Pancreas (tissue), 10 donors: Measurements from ENCODE around the gene KCNK10. TPM values are rescaled to one million over a fixed set of nuclear protein-coding genes. Genes with fewer than 3 reads are reported as not detected.

Experiments
- ATAC-seq, 4 donors: fragments of 200-7000 bp; cut with Tn5 transposase; one replicate each; pipeline versions ENCODE4 v1.8.0 to v1.9.1; 2020; ENCODE audit warnings: mild to moderate bottlenecking in 4 of 4, moderate library complexity in 4 of 4
- DNase-seq, 6 donors: peaks; one replicate each; pipeline ENCODE4 v3.0.0-alpha.2; 2020
- FAIRE-seq: peaks from 2 replicates; lab custom pipeline; 2012; peaks lifted over from hg19 to GRCh38; lab: Jason Lieb, UNC
- H3K27ac ChIP-seq, 4 donors: fragments of 200-600 bp; sonication (generic); 1 replicate in 3 of 4; 2 replicates in 1 of 4; pipeline versions ENCODE4 v1.5.0 to v1.8.0; 2020
- H3K27me3 ChIP-seq, 4 donors: fragments of 200-600 bp; one replicate each; pipeline ENCODE4 v1.8.0; 2021
- H3K36me3 ChIP-seq, 3 donors: fragments of 200-600 bp; sonication (generic) in 1 of 3; one replicate each; pipeline versions ENCODE4 v1.5.0 to v1.8.0; 2020 to 2021
- H3K4me1 ChIP-seq, 3 donors: fragments of 200-600 bp; one replicate each; pipeline ENCODE4 v1.8.0; 2021
- H3K4me3 ChIP-seq, 4 donors: fragments of 200-600 bp; sonication (generic) in 2 of 4; one replicate each; pipeline versions ENCODE4 v1.5.0 to v1.8.0; 2020 to 2021
- H3K9me3 ChIP-seq, 4 donors: fragments of 200-600 bp; one replicate each; pipeline ENCODE4 v1.8.0; 2021
- WGBS, 2 donors: extraction: QIAGEN DNeasy Blood & Tissue Kit; methylation state at CpG; one replicate each; pipeline ENCODE4 v1.1.7; 2013; 5-methylcytosine and 5-hydroxymethylcytosine counted together
- intact Hi-C, 3 donors: fragments of 100-400 bp; cut with DNase I; formaldehyde crosslinking; loops; one replicate each; pipeline versions ENCODE4 v1.11.1 to v1.14.2; 2022
- polyA plus RNA-seq, 2 donors: library from polyadenylated mRNA; stranded (reverse); fragments of 200-250 nt; gene quantifications; one replicate each; pipeline ENCODE4 v1.2.3, GENCODE V29; 2013
- total RNA-seq, 6 donors: library from RNA; stranded (reverse); fragmentation: NEBNext Ultra II Directional in 4 of 6; extraction: Animal tissue kit (Norgen Biotek cat#: 25700) in 4 of 6; gene quantifications; one replicate each; pipeline versions ENCODE4 v1.2.1 to v1.2.4, GENCODE V29; 2021 to 2023
- TF ChIP-seq, protein P1 (sequence below), 4 donors: fragments of 200-600 bp; sonication (generic) in 3 of 4; IDR thresholded peaks; one replicate each; pipeline versions ENCODE4 v1.5.0 to v1.8.0; 2021; ENCODE audit warnings: antibody characterized with exemption in 4 of 4
- donor health status: healthy with polysubstance abuse.
- donor health status: DM: no; HTN: no; CAD: no; lungs with moderate emphysema.
- donor health status: DM: no; HTN: no; CAD: no.
- donor health status: control.
- donor health status: control.
- donor health status: Bipolar disorder and iron deficiency.
- donor health status: DM: yes; HTN: yes; CAD: no.
- donor health status: DM: no; HTN: no; CAD: no.
- donor health status: DM: no; HTN: no; CAD: no.
- donor health status: DM: yes; HTN: yes; CAD: no.

Gene KCNK10
- total and polyA plus RNA-seq, 8 donors: 0.42 to 2.3 (median 1.1) TPM

DNA sequence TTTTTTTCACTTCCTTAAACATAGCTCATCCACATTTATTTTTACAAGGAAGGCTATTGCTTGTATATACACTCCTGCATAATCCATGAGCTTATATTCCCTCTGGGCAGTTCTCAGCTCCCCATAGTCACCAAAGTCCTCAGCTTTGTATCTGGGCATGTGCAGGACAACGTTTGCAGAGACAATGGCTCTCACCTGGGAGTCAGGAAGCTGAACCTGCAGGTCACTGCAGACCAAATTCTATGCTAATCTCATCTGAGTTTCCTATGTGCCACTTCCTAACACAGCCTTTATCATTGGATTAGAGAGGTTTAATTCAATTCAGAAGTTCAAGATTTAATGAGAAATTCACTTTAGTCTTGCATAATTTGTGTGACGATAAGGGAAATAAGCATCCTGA lies 131.5 kb downstream of the KCNK10 start:
- DNase-seq: no peak

DNA sequence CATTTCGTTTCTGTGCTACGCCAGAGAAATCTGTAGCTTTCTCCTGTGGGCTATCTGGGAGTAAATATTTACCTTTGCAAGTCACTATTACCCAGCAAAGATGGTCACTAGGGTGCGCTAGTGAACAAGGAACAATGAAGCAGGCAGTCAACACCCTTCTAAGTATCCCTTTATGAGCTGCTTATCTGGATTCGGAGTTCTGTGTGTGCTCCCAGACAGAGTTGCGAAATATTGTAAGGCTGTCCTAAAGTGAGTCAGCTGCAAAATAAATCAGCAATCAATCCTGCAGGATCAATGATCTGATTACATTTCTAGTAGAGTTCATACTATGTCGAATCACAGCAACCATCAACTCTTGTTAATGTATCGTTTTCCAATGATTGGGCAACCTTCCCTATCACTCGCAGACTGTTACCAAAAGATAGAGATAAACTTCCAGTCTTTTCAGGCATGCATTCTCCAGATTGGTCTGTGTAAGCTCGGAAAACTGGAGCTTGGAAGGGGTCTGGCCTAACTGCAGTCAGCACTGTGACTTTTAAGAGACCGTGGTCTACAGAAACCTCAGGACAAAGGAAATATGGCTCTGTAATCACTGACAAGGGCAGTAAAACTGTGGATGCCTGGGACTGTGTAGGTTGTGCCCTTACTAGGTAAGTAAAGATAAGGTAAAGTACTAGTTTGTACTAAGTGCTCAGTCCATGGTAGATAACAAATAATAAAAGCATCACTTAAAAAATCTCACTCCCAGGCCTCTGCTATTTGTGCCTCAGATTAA lies 133.5 kb downstream of the KCNK10 start:
- Histone ChIP-seq H3K4me3 (peak overlapping the region in 3 of 4 donors; percentile 15 to 45 (median 32)), H3K9me3 (no peaks in the 10 kb centered on the region), H3K27ac (peak overlapping the region in 3 of 4 donors; percentile 48 to 68 (median 60)), H3K4me1 (peaks cover 5 to 12% (median 11%) of the 10 kb centered on the region in 3 donors), H3K36me3 (no peaks in the 10 kb centered on the region), H3K27me3 (no peaks in the 10 kb centered on the region)
- intact Hi-C loops: loop anchor here in 1 of 3 donors (10.0 kb wide), 1 partner anchor 365 kb away; the partner anchor contains the start of gene PTPN21
- WGBS, 2 donors: 10 to 12% methylated on average over 10 of the region's 10 CpGs
- TF ChIP-seq, protein P1, sequence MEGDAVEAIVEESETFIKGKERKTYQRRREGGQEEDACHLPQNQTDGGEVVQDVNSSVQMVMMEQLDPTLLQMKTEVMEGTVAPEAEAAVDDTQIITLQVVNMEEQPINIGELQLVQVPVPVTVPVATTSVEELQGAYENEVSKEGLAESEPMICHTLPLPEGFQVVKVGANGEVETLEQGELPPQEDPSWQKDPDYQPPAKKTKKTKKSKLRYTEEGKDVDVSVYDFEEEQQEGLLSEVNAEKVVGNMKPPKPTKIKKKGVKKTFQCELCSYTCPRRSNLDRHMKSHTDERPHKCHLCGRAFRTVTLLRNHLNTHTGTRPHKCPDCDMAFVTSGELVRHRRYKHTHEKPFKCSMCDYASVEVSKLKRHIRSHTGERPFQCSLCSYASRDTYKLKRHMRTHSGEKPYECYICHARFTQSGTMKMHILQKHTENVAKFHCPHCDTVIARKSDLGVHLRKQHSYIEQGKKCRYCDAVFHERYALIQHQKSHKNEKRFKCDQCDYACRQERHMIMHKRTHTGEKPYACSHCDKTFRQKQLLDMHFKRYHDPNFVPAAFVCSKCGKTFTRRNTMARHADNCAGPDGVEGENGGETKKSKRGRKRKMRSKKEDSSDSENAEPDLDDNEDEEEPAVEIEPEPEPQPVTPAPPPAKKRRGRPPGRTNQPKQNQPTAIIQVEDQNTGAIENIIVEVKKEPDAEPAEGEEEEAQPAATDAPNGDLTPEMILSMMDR (IDR thresholded peaks at IDR 0.05): peak; percentile 16 to 48 (median 34)
- peak; percentile 66 for FAIRE-seq
- peak in 4 of 6 donors; percentile 66 to 93 (median 88) for DNase-seq
- ATAC-seq: peak; percentile 97 to 99 (median 98)

More for the DNA sequence above, 131.5 kb downstream of the KCNK10 start:
- no peaks in the 10 kb centered on the region for H3K9me3 ChIP-seq
- H3K4me3 ChIP-seq: no peak overlapping the region
- H3K36me3 ChIP-seq: no peaks in the 10 kb centered on the region
- TF ChIP-seq, protein P1 (IDR thresholded peaks at IDR 0.05): no peak
- intact Hi-C loops: loop anchor here in 1 of 3 donors (10.0 kb wide), 1 partner anchor 363 kb away; the partner anchor contains the start of gene PTPN21
- H3K27me3 ChIP-seq: no peaks in the 10 kb centered on the region
- peaks cover 5 to 12% (median 11%) of the 10 kb centered on the region in 3 donors for H3K4me1 ChIP-seq
- ATAC-seq (no peak), FAIRE-seq (no peak)
- WGBS, 2 donors: 64 to 76% methylated on average over 2 of the region's 2 CpGs
- no peak overlapping the region for H3K27ac ChIP-seq

DNA sequence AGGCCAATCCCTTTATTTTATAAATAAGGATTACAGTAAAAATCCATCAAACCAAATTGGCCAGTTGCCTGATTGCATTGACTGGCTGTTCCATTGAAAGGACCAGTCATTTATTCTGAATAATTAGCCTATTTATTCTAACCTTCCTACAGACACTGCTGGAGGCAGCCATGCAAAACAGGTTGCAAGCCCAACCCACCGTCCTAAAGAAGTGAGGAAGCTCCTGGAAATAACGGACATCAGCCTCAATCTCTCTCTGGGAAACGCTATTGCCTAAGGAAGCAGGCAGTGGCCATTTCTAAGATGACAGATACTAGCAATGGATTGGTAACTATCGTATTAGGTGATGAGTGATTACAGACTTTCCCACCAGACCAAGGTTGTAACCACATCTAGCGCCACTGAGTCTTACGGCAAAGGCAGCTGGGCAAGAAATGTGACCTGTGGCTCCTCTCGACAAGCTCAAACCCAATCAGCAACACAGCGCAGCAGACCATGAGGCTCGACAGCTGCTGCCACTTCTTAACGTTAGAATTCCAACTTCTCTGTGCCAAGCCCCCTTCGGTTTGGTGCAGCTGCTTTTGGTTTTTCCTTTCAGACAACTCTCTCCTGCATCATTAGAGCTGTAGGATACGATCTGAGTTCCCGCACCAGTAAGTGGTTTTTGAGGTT lies 134.2 kb downstream of the KCNK10 start:
- peak overlapping the region in 3 of 4 donors; percentile 48 to 68 (median 60) for H3K27ac ChIP-seq
- intact Hi-C loops: no loop called here
- H3K4me3 ChIP-seq: peak overlapping the region in 3 of 4 donors; percentile 15 to 45 (median 32)
- H3K27me3 ChIP-seq: no peaks in the 10 kb centered on the region
- ATAC-seq (peak; percentile 36 to 63 (median 55)), FAIRE-seq (no peak), DNase-seq (no peak)
- 3 to 4% methylated on average over 13 of the region's 13 CpGs for WGBS, 2 donors
- no peaks in the 10 kb centered on the region for H3K36me3 ChIP-seq
- H3K4me1 ChIP-seq: peaks cover 5 to 12% (median 11%) of the 10 kb centered on the region in 3 donors
- H3K9me3 ChIP-seq: no peaks in the 10 kb centered on the region
- TF ChIP-seq, protein P1 (IDR thresholded peaks at IDR 0.05): no peak

DNA sequence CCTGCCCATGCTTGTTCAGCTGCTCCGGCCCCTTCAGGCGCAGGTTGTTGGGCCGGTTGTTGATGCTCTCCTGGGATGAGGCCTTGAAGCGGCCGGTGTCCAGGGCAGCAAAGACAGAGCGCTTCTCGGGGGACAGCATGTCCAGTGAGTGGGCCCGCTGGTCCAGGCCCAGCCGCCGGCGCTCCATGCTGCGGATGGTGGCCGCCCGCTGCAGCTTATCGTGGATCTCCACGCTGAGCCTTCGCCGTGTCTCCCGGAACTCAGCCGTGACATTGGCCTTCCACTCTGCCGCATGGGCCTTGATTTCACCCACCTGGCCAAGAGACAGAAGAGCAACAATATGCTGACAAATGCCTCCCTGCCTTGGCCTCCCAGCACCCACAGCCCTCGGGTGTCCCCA lies 137.2 kb downstream of the KCNK10 start:
- FAIRE-seq: no peak
- DNase-seq: no peak
- intact Hi-C loops: no loop called here
- no peaks in the 10 kb centered on the region for H3K9me3 ChIP-seq
- no peak overlapping the region for H3K27ac ChIP-seq
- no peaks in the 10 kb centered on the region for H3K27me3 ChIP-seq
- no peaks in the 10 kb centered on the region for H3K36me3 ChIP-seq
- no peak for ATAC-seq
- no peak overlapping the region for H3K4me3 ChIP-seq
- peaks cover 5 to 12% (median 11%) of the 10 kb centered on the region in 3 donors for H3K4me1 ChIP-seq
- TF ChIP-seq, protein P1 (IDR thresholded peaks at IDR 0.05): no peak
- WGBS, 2 donors: 95% methylated on average over 22 of the region's 22 CpGs
